Skeletal muscle satellite cell (primary cell): ENCODE data around the gene CAPN15.
A peak's percentile ranks its signal among the peaks of the same experiment; 100 is the strongest.

ENCODE experiments used
- H3K27me3 ChIP-seq: 2 replicates; pipeline ENCODE4 v1.7.0; 2013; ENCODE audit warnings: low read length; ENCODE audit not compliant: control insufficient read depth, insufficient read depth
- H3K36me3 ChIP-seq: 2 replicates; pipeline ENCODE4 v1.7.0; 2013; ENCODE audit warnings: mild to moderate bottlenecking, control low read depth, low read length; ENCODE audit not compliant: insufficient read depth
- H3K4me1 ChIP-seq: 2 replicates; pipeline ENCODE4 v1.7.0; 2013; ENCODE audit warnings: low read length; ENCODE audit not compliant: control insufficient read depth, insufficient read depth
- H3K4me2 ChIP-seq: 2 replicates; pipeline ENCODE4 v1.7.0; 2013; ENCODE audit warnings: mild to moderate bottlenecking, low read length
- H3K4me3 ChIP-seq: 2 replicates; pipeline ENCODE4 v1.7.0; 2013; ENCODE audit warnings: low read length
- H3K9ac ChIP-seq: 2 replicates; pipeline ENCODE4 v1.7.0; 2013; ENCODE audit warnings: mild to moderate bottlenecking, low read depth, low read length, moderate library complexity
- H3K9me3 ChIP-seq: replicated peaks from 2 replicates; pipeline ENCODE4 v1.7.0; 2013; ENCODE audit warnings: mild to moderate bottlenecking, control low read depth, low read length

Gene CAPN15

GRCh38 chr16:540645-541340, 13.3 kb downstream of the CAPN15 start:
- Histone ChIP-seq H3K9me3 (no peaks in the 10 kb centered on the region), H3K36me3 (peaks cover 21% of the 10 kb centered on the region), H3K27me3 (no peaks in the 10 kb centered on the region), H3K4me1 (peaks cover 25% of the 10 kb centered on the region), H3K9ac (no peak overlapping the region), H3K4me2 (peak overlapping the region; percentile 28), H3K4me3 (no peak overlapping the region)

DNA sequence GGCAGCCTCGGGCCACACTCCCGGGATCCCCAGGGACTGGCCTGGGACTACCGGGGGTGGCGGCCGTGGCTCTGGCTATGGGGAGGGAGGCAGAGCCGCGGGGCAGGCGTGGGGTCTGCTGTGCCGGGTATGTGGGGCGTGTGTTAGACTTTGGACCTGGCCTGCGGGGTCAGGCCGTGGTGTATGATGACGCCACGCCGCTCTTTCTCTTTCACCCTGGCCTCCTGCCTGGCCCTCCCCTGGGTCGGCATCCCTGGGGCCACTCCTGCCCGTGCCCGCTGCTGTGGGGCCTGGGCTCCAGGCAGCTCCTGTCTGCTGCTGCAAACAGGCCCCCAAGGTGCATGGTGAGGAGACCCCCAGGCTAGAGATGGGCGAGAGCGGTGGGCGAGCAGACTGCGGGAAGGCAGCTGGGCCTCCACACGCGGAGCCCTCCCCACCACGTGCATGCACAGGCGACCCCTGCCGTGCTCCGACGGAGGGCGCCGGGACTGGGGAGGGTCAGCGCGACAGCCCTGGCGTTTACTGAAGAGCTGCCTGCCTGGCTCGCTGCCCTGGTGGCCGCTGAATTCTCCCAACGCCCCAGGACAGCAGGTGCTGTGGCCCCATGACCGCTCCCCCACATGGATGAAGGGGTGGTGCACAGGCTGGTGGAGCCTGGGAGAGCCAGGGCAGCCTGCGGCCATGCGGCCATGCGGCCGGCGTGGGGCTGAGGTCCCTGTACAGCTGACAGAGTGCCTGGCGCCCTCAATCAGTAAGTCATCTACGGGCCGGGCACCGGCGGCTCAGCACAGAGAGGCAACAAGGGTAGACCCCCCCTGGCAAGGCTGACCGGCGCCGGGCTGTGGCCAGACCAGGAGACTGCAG, 16.0 kb downstream of the CAPN15 start:
- Histone ChIP-seq H3K9ac (no peak overlapping the region), H3K27me3 (no peaks in the 10 kb centered on the region), H3K36me3 (peaks cover 6% of the 10 kb centered on the region), H3K9me3 (no peaks in the 10 kb centered on the region), H3K4me1 (peaks cover 21% of the 10 kb centered on the region), H3K4me2 (no peak overlapping the region), H3K4me3 (no peak overlapping the region)

- Histone ChIP-seq H3K4me1 (peaks cover 15% of the 10 kb centered on the region), H3K27me3 (no peaks in the 10 kb centered on the region), H3K4me2 (no peak overlapping the region), H3K9ac (no peak overlapping the region), H3K4me3 (no peak overlapping the region), H3K9me3 (no peaks in the 10 kb centered on the region), H3K36me3 (peaks cover 10% of the 10 kb centered on the region)
Observed at GRCh38 chr16:544517-544916, 17.0 kb downstream of the CAPN15 start.

GRCh38 chr16:546909-547770, 19.6 kb downstream of the CAPN15 start:
- H3K4me3 ChIP-seq: no peak overlapping the region
- H3K4me2 ChIP-seq: peak overlapping the region; percentile 31
- H3K36me3 ChIP-seq: peaks cover 27% of the 10 kb centered on the region
- no peaks in the 10 kb centered on the region for H3K27me3 ChIP-seq
- no peaks in the 10 kb centered on the region for H3K9me3 ChIP-seq
- no peak overlapping the region for H3K9ac ChIP-seq
- H3K4me1 ChIP-seq: no peaks in the 10 kb centered on the region

DNA sequence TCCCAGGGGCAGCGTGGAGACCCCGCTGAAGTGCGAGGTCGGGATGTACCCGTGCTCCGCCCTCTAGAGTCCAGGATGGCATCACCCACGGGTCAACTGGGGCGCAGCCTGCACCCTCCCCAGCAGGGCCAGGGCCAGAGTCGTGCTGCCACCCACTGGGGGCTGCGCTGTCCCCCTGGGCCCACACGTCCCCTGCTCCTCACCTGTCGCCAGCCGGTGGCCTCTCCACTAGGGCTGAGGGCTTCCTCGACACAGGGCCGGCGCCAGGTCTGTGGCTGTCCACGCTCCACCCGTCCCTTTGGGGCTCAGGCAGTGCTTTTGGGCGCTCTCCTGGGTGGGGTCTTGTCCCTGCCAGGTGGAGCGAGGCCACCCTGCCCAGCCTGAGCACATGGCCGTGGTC, 21.1 kb downstream of the CAPN15 start:
- H3K4me1 ChIP-seq: no peaks in the 10 kb centered on the region
- H3K27me3 ChIP-seq: no peaks in the 10 kb centered on the region
- H3K4me2 ChIP-seq: no peak overlapping the region
- no peak overlapping the region for H3K9ac ChIP-seq
- H3K9me3 ChIP-seq: no peaks in the 10 kb centered on the region
- no peak overlapping the region for H3K4me3 ChIP-seq
- H3K36me3 ChIP-seq: peaks cover 29% of the 10 kb centered on the region

DNA sequence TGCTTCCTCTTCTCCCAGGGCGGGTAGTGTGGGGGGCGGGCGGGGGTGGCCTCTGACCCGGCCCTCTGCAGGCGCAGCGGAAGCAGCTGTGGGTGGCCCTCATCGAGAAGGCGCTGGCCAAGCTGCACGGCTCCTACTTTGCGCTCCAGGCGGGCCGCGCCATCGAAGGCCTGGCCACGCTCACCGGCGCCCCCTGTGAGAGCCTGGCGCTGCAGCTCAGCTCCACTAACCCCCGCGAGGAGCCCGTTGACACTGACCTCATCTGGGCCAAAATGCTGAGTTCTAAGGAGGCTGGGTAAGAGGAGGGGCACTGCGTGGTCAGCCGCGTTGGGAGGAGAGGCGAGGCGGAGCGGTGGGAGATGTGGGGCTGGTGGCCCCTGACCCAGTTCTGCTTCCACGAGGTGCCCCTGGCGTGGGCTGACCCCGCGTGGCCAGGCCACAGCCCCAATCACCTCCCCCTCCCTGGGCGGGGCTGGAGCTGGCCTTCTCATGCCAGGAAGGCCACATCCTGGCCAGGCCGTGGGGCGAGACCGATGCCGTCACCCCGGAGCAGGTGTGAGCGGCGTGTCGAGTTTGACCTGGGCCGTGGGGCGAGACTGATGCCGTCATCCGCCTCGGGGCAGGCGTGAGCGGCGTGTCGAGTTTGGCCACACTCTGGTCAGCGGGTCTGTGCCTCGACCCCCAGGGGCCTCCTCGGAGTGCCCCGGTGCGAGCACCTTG, 22.2 kb downstream of the CAPN15 start:
- H3K27me3 ChIP-seq: no peaks in the 10 kb centered on the region
- no peak overlapping the region for H3K4me2 ChIP-seq
- H3K4me1 ChIP-seq: peaks cover 11% of the 10 kb centered on the region
- peaks cover 29% of the 10 kb centered on the region for H3K36me3 ChIP-seq
- H3K9ac ChIP-seq: no peak overlapping the region
- no peaks in the 10 kb centered on the region for H3K9me3 ChIP-seq
- no peak overlapping the region for H3K4me3 ChIP-seq

DNA sequence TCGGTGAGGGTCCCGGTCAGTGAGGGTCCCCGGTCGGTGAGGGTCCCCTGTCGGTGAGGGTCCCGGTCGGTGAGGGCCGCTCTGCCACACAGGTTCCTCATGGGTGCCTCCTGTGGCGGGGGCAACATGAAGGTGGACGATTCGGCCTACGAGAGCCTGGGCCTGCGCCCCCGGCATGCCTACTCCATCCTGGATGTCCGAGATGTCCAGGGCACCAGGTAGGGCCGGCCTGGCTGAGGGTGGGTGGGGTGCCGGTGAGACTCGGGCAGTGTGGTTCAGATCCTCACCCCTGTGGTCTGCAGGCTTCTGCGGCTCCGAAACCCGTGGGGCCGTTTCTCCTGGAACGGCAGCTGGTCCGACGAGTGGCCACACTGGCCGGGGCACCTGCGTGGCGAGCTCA, 23.7 kb downstream of the CAPN15 start:
- no peaks in the 10 kb centered on the region for H3K27me3 ChIP-seq
- no peak overlapping the region for H3K4me3 ChIP-seq
- H3K9me3 ChIP-seq: no peaks in the 10 kb centered on the region
- no peak overlapping the region for H3K9ac ChIP-seq
- H3K36me3 ChIP-seq: peaks cover 29% of the 10 kb centered on the region
- H3K4me2 ChIP-seq: no peak overlapping the region
- peaks cover 25% of the 10 kb centered on the region for H3K4me1 ChIP-seq

DNA sequence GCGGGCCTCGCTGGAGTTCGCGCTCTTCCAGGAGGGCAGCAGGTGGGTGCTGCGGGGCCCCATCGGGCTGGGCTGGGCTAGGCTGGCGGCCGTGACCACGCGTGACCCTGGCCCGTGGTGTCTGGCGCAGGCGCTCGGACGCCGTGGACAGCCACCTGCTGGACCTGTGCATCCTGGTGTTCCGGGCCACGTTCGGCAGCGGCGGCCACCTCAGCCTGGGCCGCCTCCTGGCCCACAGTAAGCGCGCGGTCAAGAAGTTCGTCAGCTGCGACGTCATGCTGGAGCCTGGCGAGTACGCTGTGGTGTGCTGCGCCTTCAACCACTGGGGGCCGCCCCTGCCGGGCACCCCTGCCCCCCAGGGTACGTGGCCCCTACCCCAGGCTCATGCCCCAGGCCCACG, 24.7 kb downstream of the CAPN15 start:
- H3K27me3 ChIP-seq: no peaks in the 10 kb centered on the region
- H3K4me3 ChIP-seq: no peak overlapping the region
- H3K36me3 ChIP-seq: peaks cover 29% of the 10 kb centered on the region
- no peaks in the 10 kb centered on the region for H3K9me3 ChIP-seq
- H3K9ac ChIP-seq: no peak overlapping the region
- H3K4me2 ChIP-seq: no peak overlapping the region
- peaks cover 25% of the 10 kb centered on the region for H3K4me1 ChIP-seq

GRCh38 chr16:553601-554296, 26.2 kb downstream of the CAPN15 start:
- H3K4me2 ChIP-seq: no peak overlapping the region
- H3K9me3 ChIP-seq: no peaks in the 10 kb centered on the region
- H3K27me3 ChIP-seq: peaks cover 9% of the 10 kb centered on the region
- peaks cover 22% of the 10 kb centered on the region for H3K36me3 ChIP-seq
- H3K4me3 ChIP-seq: no peak overlapping the region
- peaks cover 25% of the 10 kb centered on the region for H3K4me1 ChIP-seq
- no peak overlapping the region for H3K9ac ChIP-seq

DNA sequence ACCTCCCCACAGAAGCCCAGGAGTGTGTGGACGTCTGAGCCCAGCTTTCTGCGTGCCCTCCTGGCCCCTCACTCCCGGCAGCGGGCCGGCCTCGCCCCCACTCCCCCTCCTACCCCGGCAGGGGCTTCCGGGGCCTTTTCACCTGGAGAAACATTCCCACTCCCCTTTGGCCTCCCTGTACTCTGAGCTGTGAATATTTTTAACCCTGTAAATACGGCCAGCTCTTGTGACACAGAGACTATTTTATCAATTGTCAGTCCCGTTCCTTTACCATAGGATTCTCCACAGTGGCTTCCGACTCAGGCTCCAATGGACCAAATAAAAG, 26.7 kb downstream of the CAPN15 start:
- peaks cover 20% of the 10 kb centered on the region for H3K36me3 ChIP-seq
- peak overlapping the region; percentile 86 for H3K4me2 ChIP-seq
- H3K27me3 ChIP-seq: peaks cover 14% of the 10 kb centered on the region
- peak overlapping the region; percentile 60 for H3K9ac ChIP-seq
- H3K9me3 ChIP-seq: no peaks in the 10 kb centered on the region
- no peak overlapping the region for H3K4me3 ChIP-seq
- peaks cover 25% of the 10 kb centered on the region for H3K4me1 ChIP-seq
